NCI-H446 treated with DMSO at 0.1 percent for 48 hours (cell line): ENCODE measurements around the gene PRKN.

Experiments
- DNase-seq: peaks from one replicate; lab custom pipeline; 2025; lab: John Stamatoyannopoulos, UW

PRKN gene

GRCh38 chr6:162123797-162124196 is 603.8 kb downstream of the PRKN start:
- DNase-seq = no peak

DNA sequence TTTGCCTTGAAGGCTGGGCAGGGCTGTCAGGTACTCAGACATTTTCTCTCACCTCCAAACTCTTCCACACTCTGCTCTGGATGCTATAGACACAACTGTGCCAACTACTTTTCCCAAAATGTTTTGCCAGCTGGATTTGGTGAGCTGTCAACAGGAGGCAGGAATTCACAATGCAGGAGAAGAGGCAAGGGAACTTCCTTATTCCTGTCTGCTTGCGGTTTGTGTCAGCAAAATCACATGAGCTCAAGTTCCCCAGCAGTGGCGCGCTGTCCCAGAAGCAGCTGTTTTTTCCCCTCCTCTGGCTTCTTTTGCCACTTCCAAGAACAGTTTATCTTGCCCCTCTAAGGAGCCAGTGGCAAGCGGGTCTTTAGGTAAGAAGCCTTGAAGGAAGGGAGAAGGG is 608.2 kb downstream of the PRKN start:
- no peak for DNase-seq

DNA sequence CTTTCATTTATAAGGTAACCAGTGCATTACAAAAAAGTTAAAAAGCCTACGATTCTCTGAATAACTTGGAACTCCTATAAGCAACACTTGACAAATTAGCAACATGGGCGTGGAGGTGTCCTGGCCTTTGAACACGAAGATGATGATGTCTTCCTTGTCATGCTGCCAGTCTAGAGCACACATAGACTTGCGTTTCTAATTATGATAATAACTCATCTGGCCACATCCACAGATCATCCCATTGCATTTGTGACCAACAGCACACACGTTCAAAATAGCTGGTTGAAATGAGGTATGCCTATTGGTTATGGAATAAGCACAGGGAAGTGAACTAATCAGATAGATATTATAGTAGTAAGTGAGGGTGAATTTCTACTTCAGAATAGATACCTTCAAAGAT is 608.9 kb downstream of the PRKN start:
- DNase-seq = no peak

DNA sequence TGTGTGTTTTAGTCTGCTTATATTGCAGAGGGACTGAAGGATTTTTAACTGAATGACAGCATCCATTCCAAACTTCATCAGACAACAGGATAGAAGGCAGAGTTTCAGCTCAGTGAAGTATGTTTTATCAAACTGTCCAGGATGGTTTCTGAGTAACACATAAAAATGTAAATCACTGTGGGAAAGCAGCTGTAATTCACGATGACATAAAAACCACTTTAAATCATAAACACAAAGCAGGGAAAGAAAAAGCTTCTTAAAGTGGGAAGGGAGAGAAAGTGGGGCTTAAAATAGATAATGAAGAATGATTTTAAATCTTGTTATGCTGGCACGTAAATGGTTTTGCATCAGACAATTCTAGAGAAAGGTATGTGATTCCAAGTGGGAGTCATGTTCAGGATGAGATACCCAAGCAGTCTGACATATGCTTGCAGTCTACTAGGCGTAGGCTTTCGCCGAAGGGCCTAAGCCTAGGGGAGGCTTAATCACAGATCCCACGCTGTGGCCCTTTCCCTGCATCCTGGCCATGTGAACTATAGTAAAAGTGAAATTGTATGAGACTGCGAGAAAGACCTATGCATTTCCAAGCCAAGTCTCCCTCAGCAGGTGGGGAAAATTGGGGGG is 610.6 kb downstream of the PRKN start:
- DNase-seq = no peak

DNA sequence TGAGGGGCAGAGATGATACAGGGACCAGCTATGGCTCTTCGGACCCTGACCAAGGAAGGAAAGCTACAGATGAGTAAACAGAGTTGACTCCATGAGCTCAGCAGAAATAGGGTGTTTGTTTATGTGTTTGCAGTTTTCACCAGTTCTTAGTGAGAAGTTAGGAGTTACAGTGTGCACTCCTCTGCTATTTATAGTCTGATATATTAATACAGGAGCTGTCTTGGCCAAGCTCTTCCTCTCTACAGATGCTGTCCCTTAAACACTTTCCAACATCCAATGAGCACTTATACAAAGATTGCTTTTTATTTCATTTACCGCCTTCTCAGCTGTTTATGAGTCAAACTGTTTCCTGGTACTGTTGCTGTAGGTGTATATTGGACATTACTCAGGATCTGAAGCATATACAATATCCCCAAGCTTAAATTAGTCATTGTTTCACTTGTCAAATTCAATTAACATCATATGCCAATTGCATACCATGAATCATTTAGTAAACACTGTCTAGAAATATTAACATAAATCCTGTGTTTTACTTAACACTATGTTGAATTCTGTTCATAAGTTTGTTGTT is 618.0 kb downstream of the PRKN start:
- DNase-seq = no peak

- no peak for DNase-seq
Measured at GRCh38 chr6:162108041-162108440, 619.5 kb downstream of the PRKN start.

DNA sequence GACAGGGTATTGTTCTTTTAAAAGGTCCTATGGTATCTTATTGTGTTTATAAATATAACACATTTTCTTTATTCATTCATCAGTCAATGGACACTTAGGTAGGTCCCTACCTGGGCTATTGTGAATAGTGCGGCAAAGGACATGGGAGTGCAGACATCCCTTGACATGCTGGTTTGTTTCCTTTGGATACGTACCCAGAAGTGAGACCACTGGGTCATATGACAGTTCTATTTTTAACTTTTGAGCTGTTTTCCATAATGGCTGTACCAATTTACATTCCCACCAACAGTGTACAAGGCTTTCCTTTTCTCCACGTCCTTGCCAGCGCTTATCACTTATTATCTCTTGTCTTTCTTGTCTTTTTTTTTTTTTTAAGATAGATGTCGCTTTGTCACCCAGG is 627.5 kb downstream of the PRKN start:
- DNase-seq = no peak

DNA sequence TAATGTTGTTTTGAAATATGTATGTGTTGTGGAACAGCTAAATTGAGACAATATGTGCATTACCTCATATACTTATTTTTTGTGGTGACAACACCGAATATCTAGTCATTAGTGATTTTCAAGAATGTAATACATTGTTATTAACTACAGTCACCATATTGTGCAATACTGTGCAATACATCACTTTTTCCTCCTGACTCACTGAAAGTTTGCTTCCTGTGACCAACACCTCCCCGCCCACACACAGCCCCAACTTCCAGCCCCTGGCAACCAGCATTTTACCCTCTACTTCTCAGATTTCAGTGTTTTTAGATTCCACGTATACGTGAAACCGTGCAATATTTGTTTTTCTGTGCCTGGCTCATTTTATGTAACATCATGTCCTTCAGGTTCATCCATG is 627.9 kb downstream of the PRKN start:
- no peak for DNase-seq

- DNase-seq = no peak
Measured at GRCh38 chr6:162092816-162093502, 634.6 kb downstream of the PRKN start.

DNA sequence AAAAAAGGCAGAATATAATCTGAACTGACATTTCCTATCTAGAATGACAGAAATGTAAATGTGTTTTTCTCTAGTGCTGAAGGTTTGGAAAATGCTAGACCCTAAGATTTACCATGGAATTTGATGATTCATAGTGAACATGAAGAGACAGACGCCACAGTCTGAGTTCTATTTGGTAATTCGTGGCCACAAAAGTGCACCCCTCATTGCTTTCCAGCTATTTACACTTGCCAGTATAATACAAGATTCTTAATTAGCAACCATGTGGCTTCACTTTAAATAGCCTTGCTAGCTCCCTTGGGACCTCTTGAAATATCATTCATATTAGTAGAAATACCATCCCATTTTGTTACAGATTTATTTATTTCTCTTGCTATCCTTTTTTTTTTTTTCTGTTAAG is 636.8 kb downstream of the PRKN start:
- DNase-seq = no peak

GRCh38 chr6:162088091-162088490 is 639.5 kb downstream of the PRKN start:
- no peak for DNase-seq

- DNase-seq = no peak
Measured at GRCh38 chr6:162085561-162085960, 642.0 kb downstream of the PRKN start.

GRCh38 chr6:162082520-162082919 is 645.0 kb downstream of the PRKN start:
- no peak for DNase-seq

- no peak for DNase-seq
Measured at GRCh38 chr6:162078667-162079066, 648.9 kb downstream of the PRKN start.

DNA sequence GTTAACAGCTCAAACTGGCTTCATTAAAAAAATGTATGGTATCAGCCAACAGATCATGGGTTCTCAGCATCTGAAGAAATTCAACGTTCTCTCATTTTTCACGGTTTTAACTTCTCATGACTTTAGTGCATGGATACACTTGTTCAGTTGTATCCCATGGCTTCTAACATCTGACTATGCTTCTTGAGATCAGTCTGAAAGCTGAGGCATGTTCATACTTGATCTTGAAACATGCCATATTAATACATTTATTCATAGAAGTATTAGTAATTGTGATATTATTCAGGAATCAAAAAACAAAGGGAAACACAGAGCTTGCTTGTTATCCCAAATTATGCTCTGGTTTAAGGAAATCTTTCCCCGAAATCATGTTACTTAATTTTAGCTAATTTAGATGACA is 649.4 kb downstream of the PRKN start:
- no peak for DNase-seq

DNA sequence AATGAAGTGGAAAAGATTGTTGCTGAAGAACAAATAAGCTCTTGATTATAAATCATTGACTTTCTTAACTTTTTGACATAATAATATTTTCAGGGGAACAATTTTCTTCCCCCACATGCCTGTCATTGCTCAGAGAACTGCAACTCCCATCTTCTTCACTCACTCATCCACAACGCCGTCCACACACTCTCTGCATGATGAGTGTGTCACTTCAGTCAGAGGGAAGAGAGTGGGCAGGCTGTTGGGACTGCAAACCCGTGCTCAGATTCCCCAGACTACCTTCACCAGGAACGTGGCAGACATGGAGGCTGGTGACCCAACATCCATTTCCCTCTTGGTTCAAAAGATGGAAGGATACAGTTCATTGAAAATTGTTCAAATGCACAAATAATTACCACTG is 650.8 kb downstream of the PRKN start:
- no peak for DNase-seq

DNA sequence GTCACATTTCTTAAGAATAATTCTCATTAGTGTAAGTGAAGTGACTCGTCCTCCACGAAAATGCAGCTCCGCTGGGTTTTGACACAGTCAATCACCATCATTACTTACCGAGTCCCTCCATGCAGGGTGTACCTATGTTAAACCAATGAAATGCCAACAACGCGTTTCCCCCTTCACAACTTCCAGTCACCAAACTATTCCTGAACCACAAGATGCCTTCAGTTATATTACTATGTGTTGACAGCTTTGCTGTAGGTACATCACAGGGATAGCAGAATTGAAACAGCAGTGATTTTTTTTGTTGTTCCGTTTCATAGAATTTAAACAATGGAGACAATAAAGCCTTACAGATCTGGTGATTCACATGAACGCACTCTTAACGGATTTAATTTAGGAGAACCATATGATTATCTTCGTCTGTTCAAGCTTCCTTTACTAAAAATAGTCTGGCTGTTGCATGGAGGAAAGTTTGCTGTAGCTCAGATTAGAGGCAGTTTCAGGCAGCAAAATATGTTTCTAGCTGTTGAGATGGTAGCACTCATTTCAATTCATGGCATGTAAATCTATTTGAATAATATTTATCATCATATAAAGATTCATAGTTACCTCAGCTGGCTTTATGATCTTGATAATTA is 652.8 kb downstream of the PRKN start:
- no peak for DNase-seq

GRCh38 chr6:162070639-162071038 is 656.9 kb downstream of the PRKN start:
- DNase-seq = no peak

GRCh38 chr6:162069995-162070394 is 657.6 kb downstream of the PRKN start:
- no peak for DNase-seq

- no peak for DNase-seq
Measured at GRCh38 chr6:162068340-162068739, 659.2 kb downstream of the PRKN start.

GRCh38 chr6:162063666-162064065 is 663.9 kb downstream of the PRKN start:
- DNase-seq = no peak

DNA sequence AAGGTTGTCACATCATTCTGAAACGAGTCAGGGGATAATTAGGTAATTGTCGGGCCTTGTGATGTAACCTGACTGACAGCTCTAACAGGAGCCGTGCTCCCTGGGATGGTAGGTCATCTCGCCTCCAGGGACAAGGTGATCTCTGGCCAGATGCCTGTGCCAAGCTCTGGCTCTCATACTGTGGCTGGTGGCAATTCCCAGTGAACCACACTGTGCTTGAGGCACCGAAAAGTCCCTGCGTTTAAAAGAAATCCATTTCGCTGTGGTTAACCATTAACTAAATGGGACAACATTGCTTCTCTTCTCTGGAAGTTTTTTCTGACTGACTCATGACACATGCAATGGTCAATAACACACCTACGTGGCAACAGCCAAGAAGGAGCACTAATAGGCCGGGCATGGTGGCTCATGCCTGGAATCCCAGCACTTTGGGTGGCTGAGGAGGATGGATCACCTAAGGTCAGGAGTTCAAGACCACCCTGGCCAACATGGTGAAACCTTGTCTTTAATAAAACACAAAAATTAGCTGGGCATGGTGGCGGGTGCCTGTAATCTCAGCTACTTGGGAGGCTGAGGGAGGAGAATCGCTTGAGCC is 669.2 kb downstream of the PRKN start:
- no peak for DNase-seq

GRCh38 chr6:162056745-162057144 is 670.8 kb downstream of the PRKN start:
- DNase-seq = no peak
